Measurements from ENCODE around the gene CELF5.

Gene CELF5

GRCh38 chr19:3248728-3249326 is 24.4 kb downstream of the CELF5 start:
- peak; percentile 25 to 40 for DNase-seq

GRCh38 chr19:3249408-3249807 is 24.9 kb downstream of the CELF5 start:
- peak; percentile 62 to 68 for DNase-seq

GRCh38 chr19:3250675-3251074 is 26.2 kb downstream of the CELF5 start:
- DNase-seq = peak in 1 of 2 experiments; percentile 15

- DNase-seq = no peak
These were observed 26.8 kb downstream of the CELF5 start for GRCh38 chr19:3251229-3251628.

GRCh38 chr19:3252650-3253049 is 28.2 kb downstream of the CELF5 start:
- DNase-seq = no peak

GRCh38 chr19:3253270-3253669 is 28.8 kb downstream of the CELF5 start:
- DNase-seq = no peak

GRCh38 chr19:3254520-3254919 is 30.1 kb downstream of the CELF5 start:
- DNase-seq = no peak

GRCh38 chr19:3257071-3257470 is 32.6 kb downstream of the CELF5 start:
- DNase-seq = no peak

- DNase-seq = no peak
These were observed 37.9 kb downstream of the CELF5 start for GRCh38 chr19:3262362-3262761.

- no peak for DNase-seq
These were observed 39.4 kb downstream of the CELF5 start for GRCh38 chr19:3263866-3264265.

GRCh38 chr19:3265432-3265831 is 41.0 kb downstream of the CELF5 start:
- DNase-seq = no peak

GRCh38 chr19:3266092-3266693 is 41.7 kb downstream of the CELF5 start:
- DNase-seq = no peak

- DNase-seq = no peak
These were observed 42.5 kb downstream of the CELF5 start for GRCh38 chr19:3266792-3267514.

- DNase-seq = no peak
These were observed 43.9 kb downstream of the CELF5 start for GRCh38 chr19:3268326-3268725.

GRCh38 chr19:3268763-3269162 is 44.3 kb downstream of the CELF5 start:
- DNase-seq = no peak

GRCh38 chr19:3269916-3270671 is 45.6 kb downstream of the CELF5 start:
- no peak for DNase-seq

- DNase-seq = peak in 1 of 2 experiments; percentile 15
These were observed 46.4 kb downstream of the CELF5 start for GRCh38 chr19:3270902-3271301.

- no peak for DNase-seq
These were observed 48.0 kb downstream of the CELF5 start for GRCh38 chr19:3272401-3272931.

- no peak for DNase-seq
These were observed 48.5 kb downstream of the CELF5 start for GRCh38 chr19:3272952-3273351.

GRCh38 chr19:3274245-3274941 is 49.9 kb downstream of the CELF5 start:
- no peak for DNase-seq

GRCh38 chr19:3274942-3275582 is 50.6 kb downstream of the CELF5 start:
- peak in 1 of 2 experiments; percentile 17 for DNase-seq
